Measurements from ENCODE around the gene STK32C. TPM values are rescaled to one million over a fixed set of nuclear protein-coding genes. Genes with fewer than 3 reads are reported as not detected.

STK32C gene
- total RNA-seq, 1 donor from 2014 or later = 12.9 TPM

DNA sequence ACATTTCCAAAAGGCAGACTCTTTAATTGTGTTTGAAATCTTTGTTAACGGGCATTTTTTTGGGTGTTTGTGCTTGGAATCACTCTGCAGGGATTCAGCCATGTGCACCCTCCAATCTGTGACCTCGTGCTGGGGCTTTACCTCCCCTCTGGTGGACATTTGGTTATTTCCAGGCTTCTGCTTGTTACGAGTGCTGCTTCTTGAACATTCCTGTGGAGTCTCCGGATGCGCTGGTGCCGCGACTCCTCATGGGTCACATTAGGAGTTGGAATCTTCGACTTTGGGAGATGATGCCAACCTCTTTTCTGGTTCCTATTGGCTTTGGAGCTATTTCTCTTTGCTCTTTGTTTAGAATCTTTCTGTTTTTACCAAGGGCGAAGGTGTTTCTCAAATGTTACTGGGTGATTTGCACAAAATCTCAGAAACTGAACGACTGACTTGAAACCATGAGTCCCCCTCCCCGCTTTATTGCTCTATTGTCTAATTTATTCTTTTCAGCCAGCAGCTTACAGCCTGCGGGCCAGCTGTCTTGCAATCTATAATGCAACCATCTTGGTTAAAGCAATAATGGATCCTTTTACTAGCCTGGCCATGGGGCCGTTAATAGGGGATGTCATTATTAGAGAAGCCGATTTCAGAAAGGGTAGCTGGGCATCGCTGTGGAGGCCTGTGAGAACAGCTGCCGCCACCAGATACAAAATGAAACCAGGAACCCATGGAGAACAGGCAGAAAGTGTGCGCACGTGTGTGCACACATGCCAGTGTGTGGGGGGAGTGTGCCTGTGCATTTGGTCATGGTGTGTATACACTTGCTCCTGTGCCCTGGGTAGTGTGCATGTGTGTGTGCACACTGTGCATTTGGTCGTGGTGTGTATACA, 130.9 kb downstream of the STK32C start:
- H3K9me3 Mint-ChIP-seq = peaks cover 3% of the 10 kb centered on the region
- no peak for DNase-seq (ENCODE audit: extremely low spot score, unreplicated experiment)
- no peak overlapping the region for H3K4me3 Mint-ChIP-seq
- TF ChIP-seq CTCF (conservative IDR thresholded peaks at IDR 0.05) = no peak
- peaks cover 72% of the 10 kb centered on the region for H3K27me3 Mint-ChIP-seq
- H3K36me3 Mint-ChIP-seq = peaks cover 3% of the 10 kb centered on the region
- H3K4me1 Mint-ChIP-seq (ENCODE audit: unreplicated experiment) = peaks cover 11% of the 10 kb centered on the region
- no peak overlapping the region for H3K27ac Mint-ChIP-seq

GRCh38 chr10:132175907-132176581, 131.7 kb downstream of the STK32C start:
- peaks cover 9% of the 10 kb centered on the region for H3K4me1 Mint-ChIP-seq (ENCODE audit: unreplicated experiment)
- no peak for TF ChIP-seq CTCF (conservative IDR thresholded peaks at IDR 0.05)
- peaks cover 3% of the 10 kb centered on the region for H3K36me3 Mint-ChIP-seq
- peaks cover 69% of the 10 kb centered on the region for H3K27me3 Mint-ChIP-seq
- no peak overlapping the region for H3K4me3 Mint-ChIP-seq
- DNase-seq (ENCODE audit: extremely low spot score, unreplicated experiment) = no peak
- peaks cover 3% of the 10 kb centered on the region for H3K9me3 Mint-ChIP-seq
- H3K27ac Mint-ChIP-seq = no peak overlapping the region

DNA sequence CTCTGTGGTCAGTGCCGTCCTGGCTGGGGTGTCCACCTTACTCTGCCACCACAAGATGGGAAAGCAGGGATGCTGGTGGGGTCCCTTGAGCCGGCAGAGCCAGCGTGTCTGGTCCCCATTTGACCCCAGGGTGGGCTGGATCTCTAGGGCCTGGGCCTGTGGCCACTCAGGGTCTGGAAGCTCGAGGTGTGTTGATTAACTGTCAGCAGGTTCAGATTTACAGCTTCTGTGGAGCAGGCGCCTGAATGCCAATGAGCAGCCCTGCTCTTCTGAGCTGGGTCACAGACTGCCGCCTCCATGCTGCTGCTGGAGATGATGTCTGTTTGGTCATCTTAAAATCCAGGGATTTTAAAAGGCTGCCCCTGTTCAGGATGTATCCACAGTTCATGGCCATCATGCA, 132.3 kb downstream of the STK32C start:
- Mint-ChIP-seq H3K27me3 (peaks cover 69% of the 10 kb centered on the region), H3K27ac (no peak overlapping the region), H3K9me3 (peaks cover 3% of the 10 kb centered on the region)

GRCh38 chr10:132174237-132174636, 133.5 kb downstream of the STK32C start:
- no peak for DNase-seq (ENCODE audit: extremely low spot score, unreplicated experiment)
- no peak overlapping the region for H3K4me3 Mint-ChIP-seq
- peaks cover 67% of the 10 kb centered on the region for H3K27me3 Mint-ChIP-seq
- H3K4me1 Mint-ChIP-seq (ENCODE audit: unreplicated experiment) = peaks cover 5% of the 10 kb centered on the region
- no peak overlapping the region for H3K27ac Mint-ChIP-seq
- H3K36me3 Mint-ChIP-seq = peaks cover 3% of the 10 kb centered on the region
- H3K9me3 Mint-ChIP-seq = peaks cover 3% of the 10 kb centered on the region
- no peak for TF ChIP-seq CTCF (conservative IDR thresholded peaks at IDR 0.05)

More for the DNA sequence above, 132.3 kb downstream of the STK32C start:
- peaks cover 5% of the 10 kb centered on the region for H3K4me1 Mint-ChIP-seq (ENCODE audit: unreplicated experiment)
- H3K36me3 Mint-ChIP-seq = peaks cover 3% of the 10 kb centered on the region
- H3K4me3 Mint-ChIP-seq = no peak overlapping the region
- TF ChIP-seq CTCF (conservative IDR thresholded peaks at IDR 0.05) = no peak
- no peak for DNase-seq (ENCODE audit: extremely low spot score, unreplicated experiment)

DNA sequence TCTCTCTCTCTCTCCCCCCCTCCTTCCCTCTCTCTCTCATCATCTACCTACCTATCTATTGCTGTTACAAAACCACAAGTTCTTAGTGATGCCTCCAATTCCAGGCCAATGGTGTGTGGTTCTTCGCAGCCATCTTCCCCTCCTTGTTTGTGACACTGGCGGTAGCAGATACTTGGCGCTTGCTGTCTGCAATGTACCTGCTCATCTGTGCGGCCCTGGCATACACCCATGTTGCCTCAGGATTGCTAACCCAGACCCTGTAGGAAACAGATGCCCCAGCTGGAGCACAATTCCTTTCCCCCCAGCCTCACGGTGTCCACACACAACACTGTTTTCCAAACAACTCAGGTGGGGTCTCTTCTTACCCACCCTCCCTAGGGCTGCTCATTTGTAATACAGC, 134.6 kb downstream of the STK32C start:
- Mint-ChIP-seq H3K27ac (no peak overlapping the region), H3K4me1 (ENCODE audit: unreplicated experiment) (peaks cover 5% of the 10 kb centered on the region), H3K36me3 (peaks cover 3% of the 10 kb centered on the region), H3K27me3 (peaks cover 58% of the 10 kb centered on the region), H3K4me3 (no peak overlapping the region), H3K9me3 (peaks cover 3% of the 10 kb centered on the region)
- TF ChIP-seq CTCF (conservative IDR thresholded peaks at IDR 0.05) = no peak
- no peak for DNase-seq (ENCODE audit: extremely low spot score, unreplicated experiment)
